HCT116 (cell line): ENCODE results near the gene BRCA2. TPM values are rescaled to one million over a fixed set of nuclear protein-coding genes. Genes with fewer than 3 reads are reported as not detected.

Experiments used
- ATAC-seq: fragments of 200-7000 bp; cut with Tn5 transposase; 2 replicates; pipeline ENCODE4 v1.9.1; 2020; ENCODE audit warnings: mild to moderate bottlenecking, moderate library complexity
- BruUV-seq: library from RNA; stranded (reverse); fragments of 400-500 nt; replicated peaks from 2 replicates; lab custom pipeline; 2021; lab: Mats Ljungman, UMichigan
- CTCF ChIA-PET: fragments of 300-600 bp; sonication (Branson Sonifier 250); formaldehyde crosslinking; loops from one replicate; lab custom pipeline; 2021; ENCODE audit warnings: antibody characterized with exemption; lab: Charles Lee
- POLR2A ChIA-PET: fragments of 300-600, 350-600 bp; sonication (Branson Sonifier 250); formaldehyde crosslinking; loops from one replicate; lab custom pipeline; 2021; ENCODE audit warnings: antibody characterized with exemption; lab: Charles Lee
- RAD21 ChIA-PET, 2 experiments: fragments of 300-600 bp; sonication (Branson Sonifier 250); formaldehyde crosslinking; loops; one replicate each; lab custom pipeline; 2023; ENCODE audit warnings: low total read pairs in 2 of 2; ENCODE audit not compliant: uncharacterized antibody in 2 of 2, unreplicated experiment in 2 of 2, low non-redundant PET in 1 of 2; lab: Charles Lee
- DNase-seq: peaks from one replicate; pipeline ENCODE4 v3.0.0-alpha.2; 2010; ENCODE audit warnings: low read depth, low spot score
- H2AFZ ChIP-seq: fragments of 200-600 bp; shearing (Covaris generic), sonication (generic); 2 replicates; pipeline ENCODE4 v1.6.1; 2017; ENCODE audit warnings: low read depth, mixed run types, mixed read lengths, antibody characterized with exemption, low read length; ENCODE audit not compliant: poor library complexity, severe bottlenecking
- H3K27ac ChIP-seq: 2 replicates; pipeline ENCODE4 v1.5.1; 2012; ENCODE audit warnings: low read depth, low read length
- H3K27me3 ChIP-seq: fragments of 200-600 bp; sonication (generic); 2 replicates; pipeline ENCODE4 v1.6.1; 2016; ENCODE audit warnings: mixed run types, low read length, mixed read lengths; ENCODE audit not compliant: insufficient read depth
- H3K36me3 ChIP-seq, 2 experiments: fragments of 200-500 bp in 1 of 2; fragments of 200-600 bp in 1 of 2; sonication (Bioruptor generic) in 1 of 2; sonication (generic) in 1 of 2; 2 replicates each; pipeline versions ENCODE4 v1.5.1 to v1.6.1; 2014 to 2016; ENCODE audit warnings: low read length in 2 of 2, inconsistent platforms in 1 of 2, mixed read lengths in 1 of 2, mixed run types in 1 of 2; ENCODE audit not compliant: insufficient read depth in 2 of 2, control insufficient read depth in 1 of 2
- H3K4me1 ChIP-seq, 2 experiments: fragments of 200-600 bp in 1 of 2; sonication (generic) in 1 of 2; 2 replicates each; pipeline versions ENCODE4 v1.5.1 to v1.6.1; 2012 to 2017; ENCODE audit warnings: low read length in 2 of 2, inconsistent platforms in 1 of 2, mild to moderate bottlenecking in 1 of 2, mixed read lengths in 1 of 2, mixed run types in 1 of 2, moderate library complexity in 1 of 2; ENCODE audit not compliant: insufficient read depth in 2 of 2, control insufficient read depth in 1 of 2
- H3K4me2 ChIP-seq: fragments of 200-600 bp; sonication (generic); 2 replicates; pipeline ENCODE4 v1.6.1; 2017; ENCODE audit warnings: mixed run types, low read length, mixed read lengths
- H3K4me3 ChIP-seq, 2 experiments: fragments of 200-600 bp in 1 of 2; sonication (generic) in 1 of 2; replicated peaks in 1 of 2; 2 replicates each; pipeline ENCODE4 v1.5.1; 2011 to 2016; ENCODE audit warnings: low read length in 2 of 2, control low read depth in 1 of 2, low read depth in 1 of 2, mild to moderate bottlenecking in 1 of 2, mixed read lengths in 1 of 2, mixed run types in 1 of 2
- H3K79me2 ChIP-seq: fragments of 200-600 bp; sonication (generic); 2 replicates; pipeline ENCODE4 v1.6.1; 2017; ENCODE audit warnings: mild to moderate bottlenecking, mixed run types, low read length, moderate library complexity, mixed read lengths; ENCODE audit not compliant: insufficient read depth
- H3K9ac ChIP-seq: fragments of 200-600 bp; sonication (generic); 2 replicates; pipeline ENCODE4 v1.6.1; 2016; ENCODE audit warnings: low read length, mixed read lengths
- H3K9me2 ChIP-seq: fragments of 200-600 bp; sonication (generic), shearing (Covaris generic); 2 replicates; pipeline ENCODE4 v1.6.1; 2017; ENCODE audit warnings: mixed run types, mild to moderate bottlenecking, moderate library complexity; ENCODE audit not compliant: insufficient read depth
- H3K9me3 ChIP-seq, 2 experiments: fragments of 200-500 bp in 1 of 2; fragments of 200-600 bp in 1 of 2; sonication (Bioruptor generic) in 1 of 2; sonication (generic) in 1 of 2; 2 replicates each; pipeline ENCODE4 v1.6.1; 2014 to 2017; ENCODE audit warnings: low read length in 2 of 2, mixed read lengths in 2 of 2, inconsistent platforms in 1 of 2, low read depth in 1 of 2, mild to moderate bottlenecking in 1 of 2, mixed run types in 1 of 2, moderate library complexity in 1 of 2; ENCODE audit not compliant: control insufficient read depth in 1 of 2, insufficient read depth in 1 of 2
- H4K20me1 ChIP-seq: fragments of 200-600 bp; sonication (generic), shearing (Covaris generic); 2 replicates; pipeline ENCODE4 v1.6.1; 2017; ENCODE audit warnings: mixed run types, mild to moderate bottlenecking, moderate library complexity; ENCODE audit not compliant: insufficient read depth
- CBX3 ChIP-seq: IDR thresholded peaks from 2 replicates; pipeline ENCODE4 v1.6.1; 2012; ENCODE audit warnings: low read depth
- REST ChIP-seq: IDR thresholded peaks from 2 replicates; pipeline ENCODE4 v1.6.1; 2012; ENCODE audit warnings: low read depth
- SIN3A ChIP-seq: IDR thresholded peaks from 2 replicates; pipeline ENCODE4 v1.6.1; 2012; ENCODE audit warnings: low read depth
- ZBTB33 ChIP-seq: IDR thresholded peaks from 2 replicates; pipeline ENCODE4 v1.6.1; 2011; ENCODE audit warnings: mild to moderate bottlenecking, low read length, moderate library complexity; ENCODE audit not compliant: insufficient replicate concordance; ENCODE audit errors: extremely low read depth
- ZFX ChIP-seq: fragments of 450-650 bp; IDR thresholded peaks from 2 replicates; pipeline ENCODE4 v1.6.1; 2017
- intact Hi-C: fragments of 100-400 bp; cut with micrococcal nuclease; formaldehyde crosslinking; loops from 2 replicates; pipeline ENCODE4 v1.10.0; 2022
- total RNA-seq: library from RNA; stranded (reverse); gene quantifications from one replicate; pipeline ENCODE4 v1.2.1, GENCODE V29; 2021; ENCODE audit not compliant: unreplicated experiment

BRCA2 gene
- total RNA-seq, 1 experiment from 2014 or later = 14.2 TPM

GRCh38 chr13:32447894-32448623 lies 132.8 kb downstream of the BRCA2 start:
- no TSS peak for BruUV-seq
- Histone ChIP-seq H3K4me3 (no peak overlapping the region), H3K27ac (no peak overlapping the region), H3K9me3 (no peaks in the 10 kb centered on the region), H3K9ac (no peak overlapping the region), H4K20me1 (no peaks in the 10 kb centered on the region), H3K27me3 (no peaks in the 10 kb centered on the region), H3K79me2 (no peaks in the 10 kb centered on the region), H3K4me2 (no peak overlapping the region), H3K36me3 (no peaks in the 10 kb centered on the region), H2AFZ (no peak overlapping the region), H3K4me1 (no peaks in the 10 kb centered on the region), H3K9me2 (no peaks in the 10 kb centered on the region)
- CTCF ChIA-PET = no interaction called here
- POLR2A ChIA-PET = no interaction called here
- TF ChIP-seq CBX3 (no peak), ZFX (no peak), ZBTB33 (no peak), REST (no peak), SIN3A (no peak)
- RAD21 ChIA-PET = no interaction called here
- ATAC-seq (no peak), DNase-seq (no peak)
- intact Hi-C loops = no loop called here
